Endodermal cell (in vitro differentiated cells): Measurements from ENCODE around the gene RASD2. TPM values are rescaled to one million over a fixed set of nuclear protein-coding genes. Genes with fewer than 3 reads are reported as not detected.

Experiments used
- DNase-seq: peaks from one replicate; pipeline ENCODE4 v3.0.0-alpha.2; 2017
- H3K27ac ChIP-seq: 2 replicates; pipeline ENCODE4 v1.5.1; 2013; ENCODE audit warnings: mild to moderate bottlenecking, low read depth, low read length, moderate library complexity
- H3K27me3 ChIP-seq: 2 replicates; pipeline ENCODE4 v1.6.1; 2013; ENCODE audit warnings: mild to moderate bottlenecking, low read length, moderate library complexity; ENCODE audit not compliant: insufficient read depth, control insufficient read depth, poor library complexity, severe bottlenecking
- H3K36me3 ChIP-seq: 2 replicates; pipeline ENCODE4 v1.7.0; 2013; ENCODE audit warnings: mild to moderate bottlenecking, low read length, moderate library complexity; ENCODE audit not compliant: control insufficient read depth, insufficient read depth
- H3K4me1 ChIP-seq: one replicate; pipeline ENCODE4 v1.7.0; 2013; ENCODE audit warnings: low read length; ENCODE audit not compliant: control insufficient read depth, insufficient read depth
- H3K4me3 ChIP-seq: 2 replicates; pipeline ENCODE4 v1.5.1; 2013; ENCODE audit warnings: mild to moderate bottlenecking, low read length, moderate library complexity
- H3K9ac ChIP-seq: 2 replicates; pipeline ENCODE4 v1.6.1; 2013; ENCODE audit warnings: mild to moderate bottlenecking, low read length, moderate library complexity; ENCODE audit not compliant: poor library complexity, severe bottlenecking; ENCODE audit errors: extremely low read depth
- H3K9me3 ChIP-seq: 2 replicates; pipeline ENCODE4 v1.6.1; 2013; ENCODE audit warnings: mild to moderate bottlenecking, low read length, moderate library complexity; ENCODE audit not compliant: control insufficient read depth
- H3K27ac Mint-ChIP-seq: 2 replicates; pipeline ENCODE4 v1.8.0; 2020; ENCODE audit warnings: mixed read lengths
- H3K27me3 Mint-ChIP-seq: 2 replicates; pipeline ENCODE4 v1.8.0; 2021; ENCODE audit warnings: mild to moderate bottlenecking, mixed read lengths; ENCODE audit not compliant: insufficient read depth
- H3K36me3 Mint-ChIP-seq: 2 replicates; pipeline ENCODE4 v1.8.0; 2020; ENCODE audit warnings: low read depth, mixed read lengths
- H3K4me1 Mint-ChIP-seq: 2 replicates; pipeline ENCODE4 v1.8.0; 2020; ENCODE audit warnings: mixed read lengths
- H3K4me3 Mint-ChIP-seq: 2 replicates; pipeline ENCODE4 v1.8.0; 2020; ENCODE audit warnings: mild to moderate bottlenecking, moderate library complexity, mixed read lengths
- H3K9me3 Mint-ChIP-seq: 2 replicates; pipeline ENCODE4 v1.8.0; 2020; ENCODE audit warnings: mild to moderate bottlenecking, mixed read lengths
- WGBS, 2 experiments: methylation state at CpG; one replicate each; pipeline versions ENCODE4 v1.1.5 to v1.1.7; 2013; ENCODE audit warnings: missing lambda C conversion rate in 2 of 2, mixed read lengths in 1 of 2; ENCODE audit not compliant: insufficient coverage in 1 of 2, insufficient read length in 1 of 2; 5-methylcytosine and 5-hydroxymethylcytosine counted together
- total RNA-seq, 2 donors: library from RNA; stranded (reverse); fragmentation: NEBNext Ultra II Directional in 1 of 2; extraction: Animal tissue kit (Norgen Biotek cat#: 25700) in 1 of 2; gene quantifications; 2 replicates in 1 of 2; 3 replicates in 1 of 2; pipeline ENCODE4 v1.2.1, GENCODE V29; 2021
- TF ChIP-seq, protein P1 (sequence below): fragments of 200-600 bp; sonication (generic); conservative IDR thresholded peaks from 2 replicates; pipeline ENCODE4 v1.5.0; 2021; ENCODE audit warnings: antibody characterized with exemption, mild to moderate bottlenecking

The RASD2 gene
- total RNA-seq, 2 donors from 2014 or later, result 0.15 to 0.24 TPM

DNA sequence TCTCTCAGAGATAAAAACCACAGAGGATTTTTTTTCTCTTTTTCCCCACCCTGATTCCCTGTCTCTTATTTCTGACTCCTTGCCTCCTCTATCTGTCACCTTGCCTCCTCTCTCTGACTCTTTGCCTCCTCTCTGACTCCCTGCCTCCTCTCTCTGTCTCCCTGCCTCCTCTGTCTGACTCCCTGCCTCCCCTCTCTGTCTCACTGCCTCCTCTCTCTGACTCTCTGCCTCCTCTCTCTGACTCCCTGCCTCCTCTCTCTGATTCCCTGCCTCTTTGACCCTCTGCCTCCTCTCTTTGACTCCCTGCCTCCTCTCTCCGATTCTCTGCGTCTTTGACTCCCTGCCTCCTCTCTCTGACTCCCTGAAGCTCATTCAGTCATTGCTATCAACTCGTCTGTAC lies 3.1 kb downstream of the RASD2 start:
- Histone ChIP-seq H3K4me3 (no peak overlapping the region), H3K27ac (no peak overlapping the region), H3K9ac (no peak overlapping the region), H3K36me3 (no peaks in the 10 kb centered on the region), H3K27me3 (peaks cover 62% of the 10 kb centered on the region), H3K9me3 (no peaks in the 10 kb centered on the region), H3K4me1 (no peaks in the 10 kb centered on the region)
- 79 to 87% methylated on average over 3 of the region's 3 CpGs for WGBS, 2 experiments
- no peak for DNase-seq
- no peaks in the 10 kb centered on the region for H3K9me3 Mint-ChIP-seq
- no peak overlapping the region for H3K4me3 Mint-ChIP-seq
- H3K4me1 Mint-ChIP-seq, result peaks cover 4% of the 10 kb centered on the region
- H3K36me3 Mint-ChIP-seq, result no peaks in the 10 kb centered on the region
- H3K27ac Mint-ChIP-seq, result no peak overlapping the region
- peaks cover 51% of the 10 kb centered on the region for H3K27me3 Mint-ChIP-seq
- TF ChIP-seq, protein P1, sequence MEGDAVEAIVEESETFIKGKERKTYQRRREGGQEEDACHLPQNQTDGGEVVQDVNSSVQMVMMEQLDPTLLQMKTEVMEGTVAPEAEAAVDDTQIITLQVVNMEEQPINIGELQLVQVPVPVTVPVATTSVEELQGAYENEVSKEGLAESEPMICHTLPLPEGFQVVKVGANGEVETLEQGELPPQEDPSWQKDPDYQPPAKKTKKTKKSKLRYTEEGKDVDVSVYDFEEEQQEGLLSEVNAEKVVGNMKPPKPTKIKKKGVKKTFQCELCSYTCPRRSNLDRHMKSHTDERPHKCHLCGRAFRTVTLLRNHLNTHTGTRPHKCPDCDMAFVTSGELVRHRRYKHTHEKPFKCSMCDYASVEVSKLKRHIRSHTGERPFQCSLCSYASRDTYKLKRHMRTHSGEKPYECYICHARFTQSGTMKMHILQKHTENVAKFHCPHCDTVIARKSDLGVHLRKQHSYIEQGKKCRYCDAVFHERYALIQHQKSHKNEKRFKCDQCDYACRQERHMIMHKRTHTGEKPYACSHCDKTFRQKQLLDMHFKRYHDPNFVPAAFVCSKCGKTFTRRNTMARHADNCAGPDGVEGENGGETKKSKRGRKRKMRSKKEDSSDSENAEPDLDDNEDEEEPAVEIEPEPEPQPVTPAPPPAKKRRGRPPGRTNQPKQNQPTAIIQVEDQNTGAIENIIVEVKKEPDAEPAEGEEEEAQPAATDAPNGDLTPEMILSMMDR, result no peak

DNA sequence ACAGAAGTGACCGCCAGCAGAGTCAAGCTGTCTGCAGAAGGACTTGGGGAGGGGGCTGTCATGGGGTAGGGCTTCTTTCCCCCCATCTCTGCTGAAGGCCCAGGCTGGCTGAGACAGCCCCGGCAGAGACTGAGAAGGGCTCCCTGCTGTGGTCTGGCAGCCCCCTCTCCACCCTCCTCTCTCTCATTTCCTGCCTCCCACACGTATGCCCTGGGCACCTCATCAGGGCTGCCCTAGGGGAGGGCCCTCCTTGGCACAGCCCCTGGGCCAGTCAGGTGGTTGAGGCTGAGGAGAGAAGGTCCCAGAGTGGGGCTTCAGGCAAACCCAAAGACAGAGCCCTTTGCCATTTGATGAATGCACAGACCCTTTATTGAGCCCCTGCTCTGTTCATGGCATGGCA lies 3.6 kb downstream of the RASD2 start:
- Histone ChIP-seq H3K9me3 (no peaks in the 10 kb centered on the region), H3K27ac (no peak overlapping the region), H3K9ac (no peak overlapping the region), H3K36me3 (no peaks in the 10 kb centered on the region), H3K4me1 (no peaks in the 10 kb centered on the region), H3K27me3 (peaks cover 59% of the 10 kb centered on the region), H3K4me3 (no peak overlapping the region)
- TF ChIP-seq, protein P1, result no peak
- Mint-ChIP-seq H3K4me1 (peaks cover 9% of the 10 kb centered on the region), H3K36me3 (no peaks in the 10 kb centered on the region), H3K27ac (no peak overlapping the region), H3K4me3 (no peak overlapping the region), H3K9me3 (no peaks in the 10 kb centered on the region), H3K27me3 (peaks cover 48% of the 10 kb centered on the region)
- 58% methylated on average over 3 of the region's 3 CpGs; no CpG with 5 or more reads in 1 of the 2 experiments for WGBS, 2 experiments
- DNase-seq, result no peak

DNA sequence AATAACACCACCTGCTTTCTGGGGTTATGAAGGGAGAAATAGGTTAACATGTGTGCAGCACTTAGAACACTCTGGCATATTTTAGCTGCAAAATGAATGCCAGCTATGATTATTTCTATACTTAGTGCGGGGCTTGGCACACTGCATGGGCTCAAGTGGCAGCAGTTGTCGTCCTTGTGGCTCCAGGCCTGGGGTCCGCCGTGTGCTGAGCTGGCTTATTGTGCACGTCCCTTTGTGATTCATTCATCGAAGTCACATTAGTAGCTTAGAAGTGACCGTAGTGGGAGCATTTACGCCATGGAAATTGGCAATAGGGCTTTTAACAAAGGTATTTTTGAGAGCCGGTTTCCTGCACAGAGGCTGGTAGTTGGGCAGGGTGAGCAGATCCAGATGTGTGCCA lies 4.2 kb downstream of the RASD2 start:
- Mint-ChIP-seq H3K27ac (no peak overlapping the region), H3K27me3 (peaks cover 42% of the 10 kb centered on the region), H3K4me1 (peaks cover 11% of the 10 kb centered on the region)

More for the DNA sequence above, 4.2 kb downstream of the RASD2 start:
- H3K4me1 ChIP-seq, result no peaks in the 10 kb centered on the region
- no peaks in the 10 kb centered on the region for H3K9me3 ChIP-seq
- no peaks in the 10 kb centered on the region for H3K36me3 ChIP-seq
- 89 to 93% methylated on average over 7 to 9 of the region's 9 CpGs for WGBS, 2 experiments
- H3K27ac ChIP-seq, result no peak overlapping the region
- H3K9me3 Mint-ChIP-seq, result no peaks in the 10 kb centered on the region
- H3K27me3 ChIP-seq, result peaks cover 57% of the 10 kb centered on the region
- H3K9ac ChIP-seq, result no peak overlapping the region
- DNase-seq, result no peak
- no peak overlapping the region for H3K4me3 Mint-ChIP-seq
- no peaks in the 10 kb centered on the region for H3K36me3 Mint-ChIP-seq
- H3K4me3 ChIP-seq, result no peak overlapping the region
- TF ChIP-seq, protein P1, result no peak
